IMR-90 (cell line): ENCODE results near the gene TTLL11.

Experiments used
- BHLHE40 ChIP-seq: fragments of 150-350 bp; IDR thresholded peaks from 2 replicates; pipeline ENCODE4 v1.6.1; 2016; ENCODE audit warnings: mild to moderate bottlenecking, low read depth, low read length
- CEBPB ChIP-seq: IDR thresholded peaks from 2 replicates; pipeline ENCODE4 v1.6.1; 2012; ENCODE audit warnings: low read depth, low read length, improper control_type of control experiment
- MAZ ChIP-seq: IDR thresholded peaks from 2 replicates; pipeline ENCODE4 v1.6.1; 2012; ENCODE audit warnings: low read depth, mild to moderate bottlenecking, low read length, improper control_type of control experiment, moderate library complexity, borderline replicate concordance
- POLR2A ChIP-seq: IDR thresholded peaks from 2 replicates; pipeline ENCODE4 v1.6.1; 2012; ENCODE audit warnings: mild to moderate bottlenecking, low read depth, low read length
- RAD21 ChIP-seq: IDR thresholded peaks from 2 replicates; pipeline ENCODE4 v1.6.1; 2012; ENCODE audit warnings: low read length, improper control_type of control experiment
- RCOR1 ChIP-seq: IDR thresholded peaks from 2 replicates; pipeline ENCODE4 v1.6.1; 2012; ENCODE audit warnings: mild to moderate bottlenecking, low read length, improper control_type of control experiment; ENCODE audit not compliant: insufficient replicate concordance
- RFX5 ChIP-seq: IDR thresholded peaks from 2 replicates; pipeline ENCODE4 v1.8.0; 2012; ENCODE audit warnings: low read depth, mild to moderate bottlenecking, low read length, moderate library complexity
- SMC3 ChIP-seq: fragments of 150-350 bp; IDR thresholded peaks from 2 replicates; pipeline ENCODE4 v1.6.1; 2016; ENCODE audit warnings: low read depth, mild to moderate bottlenecking, antibody characterized with exemption, low read length, moderate library complexity
- TF ChIP-seq, protein P1 (sequence below): conservative IDR thresholded peaks from 2 replicates; pipeline ENCODE4 v1.5.1; 2012; ENCODE audit warnings: mild to moderate bottlenecking, low read depth, low read length, improper control_type of control experiment
- TF ChIP-seq, protein P2 (sequence below): fragments of 150-350 bp; IDR thresholded peaks from 2 replicates; pipeline ENCODE4 v1.6.1; 2016; ENCODE audit warnings: low read depth, mild to moderate bottlenecking, low read length, moderate library complexity, borderline replicate concordance

DNA sequence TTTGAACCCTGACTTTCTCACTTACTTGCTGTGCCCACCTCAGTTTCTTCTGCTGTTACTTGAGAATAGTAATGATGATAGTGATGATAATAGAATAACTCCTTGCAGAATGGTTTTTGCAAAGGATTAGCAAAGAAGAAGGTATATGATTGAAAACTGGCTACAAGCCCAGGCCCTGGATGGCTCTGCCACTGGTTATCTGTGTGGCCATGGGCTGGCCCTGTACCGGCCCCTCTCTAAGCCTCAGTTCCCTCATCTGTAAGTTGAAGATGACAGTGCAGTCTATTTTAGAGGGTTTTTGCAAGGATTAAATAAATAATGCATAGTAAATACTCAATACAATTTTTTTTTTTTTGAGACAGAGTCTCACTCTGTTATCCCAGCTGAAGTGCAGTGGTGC lies 6.2 kb downstream of the TTLL11 start:
- TF ChIP-seq, protein P1, sequence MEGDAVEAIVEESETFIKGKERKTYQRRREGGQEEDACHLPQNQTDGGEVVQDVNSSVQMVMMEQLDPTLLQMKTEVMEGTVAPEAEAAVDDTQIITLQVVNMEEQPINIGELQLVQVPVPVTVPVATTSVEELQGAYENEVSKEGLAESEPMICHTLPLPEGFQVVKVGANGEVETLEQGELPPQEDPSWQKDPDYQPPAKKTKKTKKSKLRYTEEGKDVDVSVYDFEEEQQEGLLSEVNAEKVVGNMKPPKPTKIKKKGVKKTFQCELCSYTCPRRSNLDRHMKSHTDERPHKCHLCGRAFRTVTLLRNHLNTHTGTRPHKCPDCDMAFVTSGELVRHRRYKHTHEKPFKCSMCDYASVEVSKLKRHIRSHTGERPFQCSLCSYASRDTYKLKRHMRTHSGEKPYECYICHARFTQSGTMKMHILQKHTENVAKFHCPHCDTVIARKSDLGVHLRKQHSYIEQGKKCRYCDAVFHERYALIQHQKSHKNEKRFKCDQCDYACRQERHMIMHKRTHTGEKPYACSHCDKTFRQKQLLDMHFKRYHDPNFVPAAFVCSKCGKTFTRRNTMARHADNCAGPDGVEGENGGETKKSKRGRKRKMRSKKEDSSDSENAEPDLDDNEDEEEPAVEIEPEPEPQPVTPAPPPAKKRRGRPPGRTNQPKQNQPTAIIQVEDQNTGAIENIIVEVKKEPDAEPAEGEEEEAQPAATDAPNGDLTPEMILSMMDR: no peak
- TF ChIP-seq RFX5 (no peak), MAZ (no peak), SMC3 (no peak), POLR2A (no peak), RAD21 (no peak), CEBPB (no peak), RCOR1 (no peak), BHLHE40 (no peak)
- TF ChIP-seq, protein P2, sequence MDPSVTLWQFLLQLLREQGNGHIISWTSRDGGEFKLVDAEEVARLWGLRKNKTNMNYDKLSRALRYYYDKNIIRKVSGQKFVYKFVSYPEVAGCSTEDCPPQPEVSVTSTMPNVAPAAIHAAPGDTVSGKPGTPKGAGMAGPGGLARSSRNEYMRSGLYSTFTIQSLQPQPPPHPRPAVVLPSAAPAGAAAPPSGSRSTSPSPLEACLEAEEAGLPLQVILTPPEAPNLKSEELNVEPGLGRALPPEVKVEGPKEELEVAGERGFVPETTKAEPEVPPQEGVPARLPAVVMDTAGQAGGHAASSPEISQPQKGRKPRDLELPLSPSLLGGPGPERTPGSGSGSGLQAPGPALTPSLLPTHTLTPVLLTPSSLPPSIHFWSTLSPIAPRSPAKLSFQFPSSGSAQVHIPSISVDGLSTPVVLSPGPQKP: no peak
